GM23248 (cell line): ENCODE measurements around the gene NCBP1.

Experiments used
- EZH2 ChIP-seq: fragments of 200-600 bp; sonication (generic); IDR thresholded peaks from 2 replicates; pipeline ENCODE4 v1.6.1; 2018; ENCODE audit warnings: antibody characterized with exemption, mild to moderate bottlenecking; ENCODE audit not compliant: insufficient read depth, poor library complexity, severe bottlenecking
- EZH2phosphoT487 ChIP-seq: fragments of 200-600 bp; sonication (generic); IDR thresholded peaks from 2 replicates; pipeline ENCODE4 v1.6.1; 2018; ENCODE audit warnings: antibody characterized with exemption, moderate library complexity, mild to moderate bottlenecking, low read depth; ENCODE audit not compliant: insufficient read depth

- TF ChIP-seq EZH2phosphoT487 (no peak), EZH2 (no peak)
Measured at GRCh38 chr9:97647996-97648395, 14.4 kb downstream of the NCBP1 start.
